ENCODE results near the gene ADGRB2. TPM values are rescaled to one million over a fixed set of nuclear protein-coding genes. Genes with fewer than 3 reads are reported as not detected.

Gene ADGRB2
- total and polyA plus RNA-seq, 3 donors from 2014 or later, result 11.8 to 18.0 (median 15.7) TPM

DNA sequence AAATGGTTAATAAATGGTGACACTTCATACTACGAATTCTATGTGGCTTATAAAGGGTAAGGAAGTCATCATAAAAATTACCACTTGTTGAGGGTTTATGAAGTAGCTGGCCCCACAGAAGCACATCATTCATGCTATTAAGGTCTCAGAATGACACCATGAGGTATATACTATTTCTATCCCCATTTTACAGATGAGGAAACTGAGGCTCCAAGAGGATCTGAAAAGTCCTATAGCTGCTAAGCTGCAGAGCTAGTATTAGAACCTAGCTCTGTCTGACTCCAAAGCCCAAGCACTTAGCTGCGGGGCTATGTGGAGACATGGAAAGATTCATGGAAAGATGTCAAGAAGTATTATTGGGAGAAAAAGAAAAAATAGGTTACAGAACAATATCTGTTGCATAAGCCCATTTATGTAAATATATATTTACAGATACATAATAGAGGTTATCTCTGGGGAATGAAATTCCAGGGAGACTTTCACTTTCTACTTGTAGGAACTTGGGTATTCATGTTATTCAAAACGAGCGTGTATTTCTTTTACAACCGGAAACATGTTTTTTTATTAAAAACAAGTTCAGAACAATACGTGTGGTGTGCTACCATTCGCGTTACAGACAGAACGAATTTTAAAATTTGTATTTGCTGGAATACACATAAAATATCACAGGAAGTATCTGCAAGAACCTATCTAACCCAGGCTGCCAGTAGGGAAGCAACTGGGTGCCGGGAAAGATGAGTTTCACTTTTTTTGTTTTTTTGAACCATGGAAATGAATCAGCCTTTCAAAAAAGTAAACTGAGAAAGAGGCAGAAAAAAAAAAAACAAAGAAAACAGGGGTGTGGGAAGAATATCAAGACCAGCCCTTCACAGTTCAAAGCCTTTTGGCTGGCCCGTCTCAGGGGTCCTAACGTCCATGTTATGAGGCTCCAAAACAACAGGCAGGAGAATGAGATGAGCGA is 38.3 kb upstream of the ADGRB2 start:
- no peaks in the 10 kb centered on the region for H3K36me3 ChIP-seq (ENCODE audit: low read depth, missing control alignments)
- DNase-seq, result peak; percentile 12
- no peaks in the 10 kb centered on the region for H3K9me3 ChIP-seq
- no peak overlapping the region for H3K4me3 ChIP-seq
- WGBS, 2 donors, result 60 to 61% methylated on average over 13 of the region's 13 CpGs
- H3K27me3 ChIP-seq, result no peaks in the 10 kb centered on the region
- H3K27ac ChIP-seq, result no peak overlapping the region
- no peaks in the 10 kb centered on the region for H3K4me1 ChIP-seq
- TF ChIP-seq, protein P1, sequence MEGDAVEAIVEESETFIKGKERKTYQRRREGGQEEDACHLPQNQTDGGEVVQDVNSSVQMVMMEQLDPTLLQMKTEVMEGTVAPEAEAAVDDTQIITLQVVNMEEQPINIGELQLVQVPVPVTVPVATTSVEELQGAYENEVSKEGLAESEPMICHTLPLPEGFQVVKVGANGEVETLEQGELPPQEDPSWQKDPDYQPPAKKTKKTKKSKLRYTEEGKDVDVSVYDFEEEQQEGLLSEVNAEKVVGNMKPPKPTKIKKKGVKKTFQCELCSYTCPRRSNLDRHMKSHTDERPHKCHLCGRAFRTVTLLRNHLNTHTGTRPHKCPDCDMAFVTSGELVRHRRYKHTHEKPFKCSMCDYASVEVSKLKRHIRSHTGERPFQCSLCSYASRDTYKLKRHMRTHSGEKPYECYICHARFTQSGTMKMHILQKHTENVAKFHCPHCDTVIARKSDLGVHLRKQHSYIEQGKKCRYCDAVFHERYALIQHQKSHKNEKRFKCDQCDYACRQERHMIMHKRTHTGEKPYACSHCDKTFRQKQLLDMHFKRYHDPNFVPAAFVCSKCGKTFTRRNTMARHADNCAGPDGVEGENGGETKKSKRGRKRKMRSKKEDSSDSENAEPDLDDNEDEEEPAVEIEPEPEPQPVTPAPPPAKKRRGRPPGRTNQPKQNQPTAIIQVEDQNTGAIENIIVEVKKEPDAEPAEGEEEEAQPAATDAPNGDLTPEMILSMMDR (IDR thresholded peaks at IDR 0.05), result no peak
- no peak for TF ChIP-seq POLR2A (IDR thresholded peaks at IDR 0.05)
- intact Hi-C loops (cut with DNase I; ENCODE audit: low total_unique reads), result no loop called here

DNA sequence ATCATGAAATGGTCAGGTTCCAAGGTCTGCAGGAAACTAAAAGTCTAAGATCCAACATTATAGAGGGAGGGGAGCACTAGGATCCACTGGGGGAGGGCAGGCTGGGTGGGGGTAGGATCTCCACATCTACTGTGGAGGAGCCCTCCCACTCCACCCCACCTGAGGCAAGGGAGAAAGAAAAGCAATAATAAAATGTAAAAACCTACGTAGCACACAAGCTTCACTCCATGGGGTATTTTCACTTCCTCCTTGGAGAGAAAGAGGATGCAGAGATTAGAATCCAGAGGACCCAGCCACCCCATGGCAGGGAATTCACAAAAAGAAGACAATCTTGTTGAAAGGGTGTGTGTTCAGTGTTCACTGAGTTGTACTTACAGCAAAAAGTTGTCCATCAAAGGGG is 37.3 kb upstream of the ADGRB2 start:
- DNase-seq, result peak; percentile 3
- 61 to 81% methylated on average over 1 of the region's 1 CpG for WGBS, 2 donors

DNA sequence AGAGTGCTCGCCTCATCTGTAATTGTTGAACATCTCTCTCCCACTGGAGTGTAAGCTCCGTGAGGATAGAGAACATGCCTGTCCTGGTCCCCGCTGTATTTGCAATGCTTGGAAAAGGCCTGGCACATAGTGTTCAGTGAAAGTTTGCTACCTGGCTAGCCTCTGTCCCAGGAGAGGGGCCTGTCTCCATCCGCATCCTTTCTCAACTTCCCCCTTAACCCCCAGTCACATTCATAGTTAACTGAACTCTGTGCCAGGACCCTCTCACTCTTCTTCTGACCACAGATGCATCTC is 36.5 kb upstream of the ADGRB2 start:
- TF ChIP-seq, protein P1 (IDR thresholded peaks at IDR 0.05), result no peak
- no peak for TF ChIP-seq POLR2A (IDR thresholded peaks at IDR 0.05)
- no peaks in the 10 kb centered on the region for H3K36me3 ChIP-seq (ENCODE audit: low read depth, missing control alignments)
- no peak for DNase-seq
- H3K27ac ChIP-seq, result no peak overlapping the region
- no peaks in the 10 kb centered on the region for H3K4me1 ChIP-seq
- H3K27me3 ChIP-seq, result no peaks in the 10 kb centered on the region
- H3K9me3 ChIP-seq, result no peaks in the 10 kb centered on the region
- intact Hi-C loops (cut with DNase I; ENCODE audit: low total_unique reads), result no loop called here
- 96 to 97% methylated on average over 4 of the region's 4 CpGs for WGBS, 2 donors
- no peak overlapping the region for H3K4me3 ChIP-seq

More for the DNA sequence above, 37.3 kb upstream of the ADGRB2 start:
- TF ChIP-seq POLR2A (IDR thresholded peaks at IDR 0.05), result no peak
- TF ChIP-seq, protein P1 (IDR thresholded peaks at IDR 0.05), result no peak
- Histone ChIP-seq H3K9me3 (no peaks in the 10 kb centered on the region), H3K27me3 (no peaks in the 10 kb centered on the region), H3K36me3 (ENCODE audit: low read depth, missing control alignments) (no peaks in the 10 kb centered on the region), H3K4me1 (no peaks in the 10 kb centered on the region), H3K27ac (no peak overlapping the region), H3K4me3 (no peak overlapping the region)
- intact Hi-C loops (cut with DNase I; ENCODE audit: low total_unique reads), result no loop called here

DNA sequence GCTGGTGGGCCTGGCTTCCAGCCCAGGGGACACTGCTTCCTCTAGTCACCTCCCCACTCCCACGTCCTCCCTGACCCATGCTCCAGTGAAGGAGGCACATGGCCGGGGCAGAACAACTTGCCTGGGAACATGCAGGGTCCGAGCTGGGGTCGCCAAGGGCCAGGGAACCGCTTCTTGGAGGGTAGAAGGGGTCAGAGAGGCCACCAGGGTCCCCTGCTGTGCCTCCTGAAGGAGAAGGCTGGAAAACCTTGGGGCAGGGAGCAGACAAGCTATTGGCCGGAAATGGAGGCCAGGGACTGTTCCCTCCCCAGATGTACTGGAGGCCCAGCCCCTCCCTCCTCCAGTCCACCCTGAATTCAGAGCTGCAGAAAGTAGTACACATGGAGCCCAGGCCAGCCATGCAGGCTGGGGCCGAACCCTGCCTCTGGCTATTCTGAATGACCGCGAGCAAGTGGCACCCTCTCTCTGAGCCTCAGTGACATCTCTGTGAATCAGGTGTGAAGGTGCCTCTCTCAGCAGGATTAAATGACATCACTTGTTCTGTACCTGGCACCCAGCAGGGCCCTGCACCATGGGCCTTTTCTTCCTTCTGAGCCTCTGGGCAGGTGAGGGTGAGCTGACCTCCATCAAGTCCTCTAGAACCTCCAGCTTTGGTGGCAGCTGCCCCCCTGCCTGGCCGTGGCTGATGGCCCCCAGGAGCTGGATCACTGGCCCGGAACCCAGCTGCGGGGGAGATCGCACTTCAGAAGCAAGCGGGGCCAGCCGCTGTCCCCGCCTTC is 35.9 kb upstream of the ADGRB2 start:
- no peaks in the 10 kb centered on the region for H3K4me1 ChIP-seq
- no peak overlapping the region for H3K4me3 ChIP-seq
- intact Hi-C loops (cut with DNase I; ENCODE audit: low total_unique reads), result no loop called here
- TF ChIP-seq, protein P1 (IDR thresholded peaks at IDR 0.05), result no peak
- TF ChIP-seq POLR2A (IDR thresholded peaks at IDR 0.05), result no peak
- no peaks in the 10 kb centered on the region for H3K27me3 ChIP-seq
- no peaks in the 10 kb centered on the region for H3K9me3 ChIP-seq
- H3K27ac ChIP-seq, result no peak overlapping the region
- 77 to 89% methylated on average over 3 to 16 of the region's 16 CpGs for WGBS, 2 donors
- no peaks in the 10 kb centered on the region for H3K36me3 ChIP-seq (ENCODE audit: low read depth, missing control alignments)
- DNase-seq, result no peak
